HCT116 (cell line): ENCODE measurements around the gene TMEM60. TPM values are rescaled to one million over a fixed set of nuclear protein-coding genes. Genes with fewer than 3 reads are reported as not detected.

Experiments
- ATAC-seq: fragments of 200-7000 bp; cut with Tn5 transposase; 2 replicates; pipeline ENCODE4 v1.9.1; 2020; ENCODE audit warnings: mild to moderate bottlenecking, moderate library complexity
- BruUV-seq: library from RNA; stranded (reverse); fragments of 400-500 nt; replicated peaks from 2 replicates; lab custom pipeline; 2021; lab: Mats Ljungman, UMichigan
- CTCF ChIA-PET: fragments of 300-600 bp; sonication (Branson Sonifier 250); formaldehyde crosslinking; loops from one replicate; lab custom pipeline; 2021; ENCODE audit warnings: antibody characterized with exemption; lab: Charles Lee
- POLR2A ChIA-PET: fragments of 300-600, 350-600 bp; sonication (Branson Sonifier 250); formaldehyde crosslinking; loops from one replicate; lab custom pipeline; 2021; ENCODE audit warnings: antibody characterized with exemption; lab: Charles Lee
- RAD21 ChIA-PET, 2 experiments: fragments of 300-600 bp; sonication (Branson Sonifier 250); formaldehyde crosslinking; loops; one replicate each; lab custom pipeline; 2023; ENCODE audit warnings: low total read pairs in 2 of 2; ENCODE audit not compliant: uncharacterized antibody in 2 of 2, unreplicated experiment in 2 of 2, low non-redundant PET in 1 of 2; lab: Charles Lee
- DNase-seq: peaks from one replicate; pipeline ENCODE4 v3.0.0-alpha.2; 2010; ENCODE audit warnings: low read depth, low spot score
- H2AFZ ChIP-seq: fragments of 200-600 bp; shearing (Covaris generic), sonication (generic); 2 replicates; pipeline ENCODE4 v1.6.1; 2017; ENCODE audit warnings: low read depth, mixed run types, mixed read lengths, antibody characterized with exemption, low read length; ENCODE audit not compliant: poor library complexity, severe bottlenecking
- H3K27ac ChIP-seq: 2 replicates; pipeline ENCODE4 v1.5.1; 2012; ENCODE audit warnings: low read depth, low read length
- H3K27me3 ChIP-seq: fragments of 200-600 bp; sonication (generic); 2 replicates; pipeline ENCODE4 v1.6.1; 2016; ENCODE audit warnings: mixed run types, low read length, mixed read lengths; ENCODE audit not compliant: insufficient read depth
- H3K36me3 ChIP-seq, 2 experiments: fragments of 200-500 bp in 1 of 2; fragments of 200-600 bp in 1 of 2; sonication (Bioruptor generic) in 1 of 2; sonication (generic) in 1 of 2; 2 replicates each; pipeline versions ENCODE4 v1.5.1 to v1.6.1; 2014 to 2016; ENCODE audit warnings: low read length in 2 of 2, inconsistent platforms in 1 of 2, mixed read lengths in 1 of 2, mixed run types in 1 of 2; ENCODE audit not compliant: insufficient read depth in 2 of 2, control insufficient read depth in 1 of 2
- H3K4me1 ChIP-seq, 2 experiments: fragments of 200-600 bp in 1 of 2; sonication (generic) in 1 of 2; 2 replicates each; pipeline versions ENCODE4 v1.5.1 to v1.6.1; 2012 to 2017; ENCODE audit warnings: low read length in 2 of 2, inconsistent platforms in 1 of 2, mild to moderate bottlenecking in 1 of 2, mixed read lengths in 1 of 2, mixed run types in 1 of 2, moderate library complexity in 1 of 2; ENCODE audit not compliant: insufficient read depth in 2 of 2, control insufficient read depth in 1 of 2
- H3K4me2 ChIP-seq: fragments of 200-600 bp; sonication (generic); 2 replicates; pipeline ENCODE4 v1.6.1; 2017; ENCODE audit warnings: mixed run types, low read length, mixed read lengths
- H3K4me3 ChIP-seq, 2 experiments: fragments of 200-600 bp in 1 of 2; sonication (generic) in 1 of 2; replicated peaks in 1 of 2; 2 replicates each; pipeline ENCODE4 v1.5.1; 2011 to 2016; ENCODE audit warnings: low read length in 2 of 2, control low read depth in 1 of 2, low read depth in 1 of 2, mild to moderate bottlenecking in 1 of 2, mixed read lengths in 1 of 2, mixed run types in 1 of 2
- H3K79me2 ChIP-seq: fragments of 200-600 bp; sonication (generic); 2 replicates; pipeline ENCODE4 v1.6.1; 2017; ENCODE audit warnings: mild to moderate bottlenecking, mixed run types, low read length, moderate library complexity, mixed read lengths; ENCODE audit not compliant: insufficient read depth
- H3K9ac ChIP-seq: fragments of 200-600 bp; sonication (generic); 2 replicates; pipeline ENCODE4 v1.6.1; 2016; ENCODE audit warnings: low read length, mixed read lengths
- H3K9me2 ChIP-seq: fragments of 200-600 bp; sonication (generic), shearing (Covaris generic); 2 replicates; pipeline ENCODE4 v1.6.1; 2017; ENCODE audit warnings: mixed run types, mild to moderate bottlenecking, moderate library complexity; ENCODE audit not compliant: insufficient read depth
- H3K9me3 ChIP-seq, 2 experiments: fragments of 200-500 bp in 1 of 2; fragments of 200-600 bp in 1 of 2; sonication (Bioruptor generic) in 1 of 2; sonication (generic) in 1 of 2; 2 replicates each; pipeline ENCODE4 v1.6.1; 2014 to 2017; ENCODE audit warnings: low read length in 2 of 2, mixed read lengths in 2 of 2, inconsistent platforms in 1 of 2, low read depth in 1 of 2, mild to moderate bottlenecking in 1 of 2, mixed run types in 1 of 2, moderate library complexity in 1 of 2; ENCODE audit not compliant: control insufficient read depth in 1 of 2, insufficient read depth in 1 of 2
- H4K20me1 ChIP-seq: fragments of 200-600 bp; sonication (generic), shearing (Covaris generic); 2 replicates; pipeline ENCODE4 v1.6.1; 2017; ENCODE audit warnings: mixed run types, mild to moderate bottlenecking, moderate library complexity; ENCODE audit not compliant: insufficient read depth
- EGR1 ChIP-seq: IDR thresholded peaks from 2 replicates; pipeline ENCODE4 v1.6.1; 2012; ENCODE audit warnings: low read depth
- ELF1 ChIP-seq: IDR thresholded peaks from 2 replicates; pipeline ENCODE4 v1.6.1; 2012; ENCODE audit warnings: low read depth, borderline replicate concordance
- EZH2 ChIP-seq: fragments of 200-600 bp; sonication (generic); IDR thresholded peaks from 2 replicates; pipeline ENCODE4 v1.6.1; 2017; ENCODE audit warnings: antibody characterized with exemption, mixed run types
- EZH2phosphoT487 ChIP-seq: fragments of 200-600 bp; IDR thresholded peaks from 2 replicates; pipeline ENCODE4 v1.6.1; 2018; ENCODE audit warnings: antibody characterized with exemption, borderline replicate concordance
- FOSL1 ChIP-seq: IDR thresholded peaks from 2 replicates; pipeline ENCODE4 v1.6.1; 2012; ENCODE audit warnings: low read depth
- POLR2AphosphoS5 ChIP-seq: IDR thresholded peaks from 2 replicates; pipeline ENCODE4 v1.6.1; 2011; ENCODE audit warnings: mild to moderate bottlenecking, low read depth, low read length, moderate library complexity
- RAD21 ChIP-seq: IDR thresholded peaks from 2 replicates; pipeline ENCODE4 v1.6.1; 2012; ENCODE audit warnings: low read depth, mild to moderate bottlenecking
- REST ChIP-seq: IDR thresholded peaks from 2 replicates; pipeline ENCODE4 v1.6.1; 2012; ENCODE audit warnings: low read depth
- SP1 ChIP-seq: IDR thresholded peaks from 2 replicates; pipeline ENCODE4 v1.6.1; 2012; ENCODE audit warnings: low read depth
- YY1 ChIP-seq: IDR thresholded peaks from 2 replicates; pipeline ENCODE4 v1.6.1; 2011; ENCODE audit warnings: low read length, low read depth, moderate library complexity, mild to moderate bottlenecking; ENCODE audit not compliant: insufficient replicate concordance; ENCODE audit errors: extremely low read depth
- intact Hi-C: fragments of 100-400 bp; cut with micrococcal nuclease; formaldehyde crosslinking; loops from 2 replicates; pipeline ENCODE4 v1.10.0; 2022
- total RNA-seq: library from RNA; stranded (reverse); gene quantifications from one replicate; pipeline ENCODE4 v1.2.1, GENCODE V29; 2021; ENCODE audit not compliant: unreplicated experiment

TMEM60 gene
- total RNA-seq, 1 experiment from 2014 or later = 10.3 TPM

- no TSS peak for BruUV-seq
Measured at GRCh38 chr7:77827999-77828398, 29.8 kb upstream of the TMEM60 start.

More at GRCh38 chr7:77827999-77828398, 29.8 kb upstream of the TMEM60 start:
- Histone ChIP-seq H2AFZ (no peak overlapping the region), H3K79me2 (peaks cover 6% of the 10 kb centered on the region), H4K20me1 (no peaks in the 10 kb centered on the region), H3K4me2 (no peak overlapping the region), H3K4me1 (no peaks in the 10 kb centered on the region), H3K27me3 (no peaks in the 10 kb centered on the region), H3K4me3 (no peak overlapping the region), H3K36me3 (no peaks in the 10 kb centered on the region), H3K9me2 (no peaks in the 10 kb centered on the region), H3K9ac (no peak overlapping the region), H3K27ac (no peak overlapping the region), H3K9me3 (no peaks in the 10 kb centered on the region)
- CTCF ChIA-PET = no interaction called here
- DNase-seq (no peak), ATAC-seq (no peak)
- intact Hi-C loops = no loop called here
- TF ChIP-seq EZH2phosphoT487 = no peak
- TF ChIP-seq FOSL1 = no peak
- TF ChIP-seq REST = no peak
- TF ChIP-seq POLR2AphosphoS5 = no peak
- TF ChIP-seq ELF1 = no peak
- no peak for TF ChIP-seq EGR1
- no peak for TF ChIP-seq RAD21
- TF ChIP-seq SP1 = no peak
- TF ChIP-seq YY1 = no peak
- TF ChIP-seq EZH2 = no peak
- RAD21 ChIA-PET = no interaction called here
- POLR2A ChIA-PET = no interaction called here
